ENCODE results near the gene FBXL2. TPM values are rescaled to one million over a fixed set of nuclear protein-coding genes. Genes with fewer than 3 reads are reported as not detected.
"Not testable (repeated sequence)": the region's sequence is repeated elsewhere in the genome, so short reads cannot be mapped to it uniquely, and the experiment has no call there.

Gene FBXL2
- total and polyA plus RNA-seq, 4 donors, result 34.1 to 50.6 (median 47.7) TPM

DNA sequence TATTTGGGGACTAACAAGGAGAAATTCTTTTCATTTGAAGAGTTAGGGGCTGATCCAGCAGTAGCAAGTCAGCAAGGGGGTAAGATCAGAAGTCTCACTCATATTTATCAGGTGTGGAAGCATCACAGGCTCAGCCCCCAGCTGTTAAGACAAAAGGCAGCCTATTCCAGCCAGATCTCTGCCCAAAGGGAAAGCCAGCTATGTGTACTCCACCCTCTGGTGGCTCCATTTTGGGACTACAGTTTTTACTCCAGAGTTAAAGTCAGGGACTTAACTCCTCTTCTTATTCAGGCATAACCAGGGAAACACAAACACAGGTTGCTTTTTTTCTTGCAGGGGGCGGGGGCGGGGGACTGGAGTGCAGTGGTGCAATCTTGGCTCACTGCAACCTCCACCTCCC is 143.7 kb downstream of the FBXL2 start:
- DNase-seq (ENCODE audit: low read depth in 4 of 6, low spot score in 6 of 6), result no peak
- Histone ChIP-seq H3K9me3 (ENCODE audit: control insufficient read depth, insufficient read depth, low read length) (no peaks in the 10 kb centered on the region), H3K4me1 (ENCODE audit: control insufficient read depth, insufficient read depth, low read length) (no peaks in the 10 kb centered on the region), H3K4me3 (ENCODE audit: low read depth, low read length) (no peak overlapping the region), H3K27me3 (ENCODE audit: control insufficient read depth, insufficient read depth, low read length) (no peaks in the 10 kb centered on the region), H3K36me3 (ENCODE audit: control insufficient read depth, insufficient read depth, low read length) (peaks cover 22% of the 10 kb centered on the region), H3K27ac (ENCODE audit: low read depth, low read length) (no peak overlapping the region)
- WGBS (ENCODE audit: insufficient coverage), result 100% methylated on average over 2 of the region's 2 CpGs

DNA sequence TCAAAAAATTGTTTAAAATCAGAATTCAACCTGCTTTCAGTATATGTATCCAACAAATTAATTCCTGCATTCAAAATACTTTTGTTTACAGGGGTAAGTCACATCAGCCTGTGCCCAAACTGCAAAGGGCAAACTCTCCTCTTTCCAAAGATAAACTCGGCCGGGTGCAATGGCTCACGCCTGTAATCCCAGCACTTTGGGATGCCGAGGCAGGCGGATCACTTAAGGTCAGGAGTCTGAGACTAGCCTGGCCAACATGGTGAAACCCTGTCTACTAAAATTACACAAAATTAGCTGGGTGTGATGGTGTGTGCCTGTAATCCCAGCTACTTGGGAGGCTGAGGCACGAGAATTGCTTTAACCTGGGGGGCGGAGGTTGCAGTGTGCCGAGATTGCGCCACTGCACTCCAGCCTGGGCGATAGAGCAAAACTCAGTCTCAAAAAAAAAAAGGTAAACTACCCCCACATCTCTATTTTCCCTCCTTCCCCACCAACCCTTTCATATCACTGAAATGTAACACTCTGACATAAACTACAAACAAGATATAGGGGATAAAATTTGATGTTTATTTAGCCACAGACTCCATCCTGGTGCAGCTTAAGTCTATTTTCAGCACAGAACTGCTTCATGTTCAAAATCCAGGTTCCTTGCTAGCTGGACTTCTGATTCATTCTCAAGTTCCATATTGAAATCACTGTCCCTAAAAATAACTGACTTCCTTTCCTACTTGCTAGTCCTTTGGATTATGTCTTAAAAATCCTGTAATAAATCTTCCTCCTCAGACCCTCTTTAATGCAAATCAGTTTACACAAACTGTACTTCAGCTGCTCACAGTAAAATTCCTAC is 147.6 kb downstream of the FBXL2 start:
- Histone ChIP-seq H3K36me3 (ENCODE audit: control insufficient read depth, insufficient read depth, low read length) (peaks cover 20% of the 10 kb centered on the region), H3K27ac (ENCODE audit: low read depth, low read length) (no peak overlapping the region), H3K27me3 (ENCODE audit: control insufficient read depth, insufficient read depth, low read length) (no peaks in the 10 kb centered on the region), H3K9me3 (ENCODE audit: control insufficient read depth, insufficient read depth, low read length) (no peaks in the 10 kb centered on the region), H3K4me3 (ENCODE audit: low read depth, low read length) (no peak overlapping the region), H3K4me1 (ENCODE audit: control insufficient read depth, insufficient read depth, low read length) (no peaks in the 10 kb centered on the region)
- 89% methylated on average over 3 of the region's 10 CpGs for WGBS (ENCODE audit: insufficient coverage)
- no peak for DNase-seq (ENCODE audit: low read depth in 4 of 6, low spot score in 6 of 6)

DNA sequence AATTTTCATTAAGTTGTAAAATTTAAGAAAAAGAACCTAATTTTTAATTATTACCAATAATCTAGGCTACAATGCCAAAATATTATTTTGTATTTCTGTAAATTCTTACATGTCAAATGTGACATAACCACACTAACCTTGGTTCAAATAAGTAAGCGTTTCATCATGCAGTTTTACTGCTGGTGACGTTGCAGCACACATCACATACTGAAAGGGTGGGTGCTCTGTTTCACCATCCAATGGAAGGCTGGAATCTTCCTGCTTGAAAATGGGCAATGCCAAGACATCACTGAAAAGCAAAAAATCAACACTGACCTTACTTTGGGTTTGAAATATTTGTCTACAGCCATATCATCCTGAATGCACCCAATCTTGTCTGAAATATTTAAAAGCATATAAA is 148.2 kb downstream of the FBXL2 start:
- Histone ChIP-seq H3K4me3 (ENCODE audit: low read depth, low read length) (no peak overlapping the region), H3K36me3 (ENCODE audit: control insufficient read depth, insufficient read depth, low read length) (peaks cover 20% of the 10 kb centered on the region), H3K9me3 (ENCODE audit: control insufficient read depth, insufficient read depth, low read length) (no peaks in the 10 kb centered on the region), H3K4me1 (ENCODE audit: control insufficient read depth, insufficient read depth, low read length) (no peaks in the 10 kb centered on the region), H3K27me3 (ENCODE audit: control insufficient read depth, insufficient read depth, low read length) (no peaks in the 10 kb centered on the region), H3K27ac (ENCODE audit: low read depth, low read length) (no peak overlapping the region)
- WGBS (ENCODE audit: insufficient coverage), result 67% methylated on average over 1 of the region's 2 CpGs
- peak in 1 of 6 donors; percentile 6 for DNase-seq (ENCODE audit: low read depth in 4 of 6, low spot score in 6 of 6)

DNA sequence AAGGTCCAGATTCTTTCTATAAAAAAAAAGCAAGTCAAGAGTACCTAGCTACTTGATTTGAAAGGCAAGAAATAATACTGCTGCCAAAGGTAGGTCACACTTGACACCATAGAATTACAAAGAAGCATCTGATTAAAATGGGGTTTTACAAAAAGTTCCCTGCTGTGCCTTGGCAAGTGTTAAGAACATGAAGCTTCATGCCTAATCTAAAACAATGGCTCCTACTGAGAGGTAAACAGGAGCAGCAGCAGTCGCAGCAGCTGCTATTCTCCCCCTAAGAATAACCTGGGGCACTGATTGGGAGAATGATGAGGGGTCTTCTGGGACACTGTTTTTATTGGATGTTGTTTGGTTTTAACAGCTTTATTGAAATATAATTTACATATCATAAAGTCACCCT is 148.8 kb downstream of the FBXL2 start:
- Histone ChIP-seq H3K9me3 (ENCODE audit: control insufficient read depth, insufficient read depth, low read length) (no peaks in the 10 kb centered on the region), H3K4me3 (ENCODE audit: low read depth, low read length) (no peak overlapping the region), H3K27me3 (ENCODE audit: control insufficient read depth, insufficient read depth, low read length) (no peaks in the 10 kb centered on the region), H3K36me3 (ENCODE audit: control insufficient read depth, insufficient read depth, low read length) (peaks cover 18% of the 10 kb centered on the region), H3K27ac (ENCODE audit: low read depth, low read length) (no peak overlapping the region), H3K4me1 (ENCODE audit: control insufficient read depth, insufficient read depth, low read length) (no peaks in the 10 kb centered on the region)
- no CpG with 5 or more reads among the region's 1 CpG for WGBS (ENCODE audit: insufficient coverage)
- DNase-seq (ENCODE audit: low read depth in 4 of 6, low spot score in 6 of 6), result peak in 3 of 6 donors; percentile 6 to 85 (median 66)

DNA sequence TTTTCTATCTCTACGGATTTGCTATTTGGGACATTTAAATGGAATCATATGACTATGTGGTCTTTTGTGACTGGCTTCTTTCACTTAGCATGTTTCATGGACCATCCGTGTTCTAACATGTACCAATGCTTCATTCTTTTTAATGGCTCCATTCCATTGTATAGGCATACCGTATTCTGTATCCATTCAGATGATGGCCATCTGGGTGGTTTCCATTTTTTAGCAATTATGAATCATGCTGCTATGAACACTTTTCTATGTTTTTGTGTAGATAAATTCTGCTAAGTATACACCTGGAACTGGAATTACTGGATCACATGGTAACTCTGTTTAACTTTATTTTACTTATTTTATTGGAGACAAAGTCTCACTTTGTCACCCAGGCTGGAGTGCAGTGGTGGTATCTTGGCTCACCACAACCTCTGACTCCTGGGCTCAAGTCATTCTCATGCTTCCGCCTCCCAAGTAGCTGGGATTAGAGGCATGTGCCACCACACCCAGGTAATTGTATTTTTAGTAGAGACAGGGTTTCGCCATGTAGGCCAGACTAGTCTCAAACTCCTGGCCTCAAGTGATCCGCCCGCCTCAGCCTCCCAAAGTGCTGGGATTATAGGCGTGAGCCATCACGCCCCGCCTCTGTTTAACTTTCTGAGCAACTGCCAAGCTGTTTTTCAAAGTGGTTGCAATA is 149.5 kb downstream of the FBXL2 start:
- WGBS (ENCODE audit: insufficient coverage), result no CpG with 5 or more reads among the region's 10 CpGs
- Histone ChIP-seq H3K9me3 (ENCODE audit: control insufficient read depth, insufficient read depth, low read length) (no peaks in the 10 kb centered on the region), H3K27me3 (ENCODE audit: control insufficient read depth, insufficient read depth, low read length) (no peaks in the 10 kb centered on the region), H3K36me3 (ENCODE audit: control insufficient read depth, insufficient read depth, low read length) (peaks cover 11% of the 10 kb centered on the region), H3K27ac (ENCODE audit: low read depth, low read length) (no peak overlapping the region), H3K4me3 (ENCODE audit: low read depth, low read length) (no peak overlapping the region), H3K4me1 (ENCODE audit: control insufficient read depth, insufficient read depth, low read length) (no peaks in the 10 kb centered on the region)
- DNase-seq (ENCODE audit: low read depth in 4 of 6, low spot score in 6 of 6), result no peak

DNA sequence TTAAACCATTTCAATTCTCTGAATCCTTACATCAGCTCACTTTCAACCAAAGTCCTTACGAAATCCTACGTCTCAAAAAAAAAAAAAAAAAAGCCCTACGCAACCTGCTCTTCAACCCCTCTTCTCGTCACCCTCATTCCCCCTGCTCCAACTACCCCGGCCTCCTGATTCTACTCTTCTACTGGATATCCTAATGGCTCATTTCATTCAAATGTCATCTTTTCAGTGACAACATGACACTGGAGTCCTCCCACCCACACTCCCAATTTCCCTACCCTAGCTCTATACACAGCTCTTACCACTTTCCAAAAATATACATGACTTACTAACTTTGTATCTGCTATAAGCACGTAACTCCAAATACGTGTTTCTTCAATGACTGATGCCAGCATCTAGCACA is 151.5 kb downstream of the FBXL2 start:
- WGBS (ENCODE audit: insufficient coverage), result 90% methylated on average over 6 of the region's 7 CpGs
- Histone ChIP-seq H3K27me3 (ENCODE audit: control insufficient read depth, insufficient read depth, low read length) (no peaks in the 10 kb centered on the region), H3K27ac (ENCODE audit: low read depth, low read length) (no peak overlapping the region), H3K9me3 (ENCODE audit: control insufficient read depth, insufficient read depth, low read length) (no peaks in the 10 kb centered on the region), H3K4me1 (ENCODE audit: control insufficient read depth, insufficient read depth, low read length) (no peaks in the 10 kb centered on the region), H3K4me3 (ENCODE audit: low read depth, low read length) (no peak overlapping the region), H3K36me3 (ENCODE audit: control insufficient read depth, insufficient read depth, low read length) (peaks cover 5% of the 10 kb centered on the region)
- DNase-seq (ENCODE audit: low read depth in 4 of 6, low spot score in 6 of 6), result no peak

DNA sequence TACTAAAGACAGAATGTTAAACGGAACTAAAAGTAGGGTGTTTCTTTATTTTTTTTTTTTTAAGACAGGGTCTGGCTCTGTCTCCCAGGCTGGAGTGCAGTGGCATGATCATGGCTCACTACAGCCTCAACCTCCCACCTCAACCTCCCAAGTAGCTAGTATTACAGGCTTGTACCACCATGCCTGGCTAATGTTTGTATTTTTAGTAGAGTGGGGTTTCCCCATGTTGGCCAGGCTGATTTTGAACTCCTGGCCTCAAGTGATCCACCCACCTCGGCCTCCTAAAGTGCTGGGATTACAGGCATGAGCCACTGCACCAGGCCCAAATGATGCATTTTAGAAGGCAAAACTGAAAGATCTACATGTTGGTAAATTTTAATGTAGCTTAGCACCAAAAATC is 152.1 kb downstream of the FBXL2 start:
- H3K4me3 ChIP-seq (ENCODE audit: low read depth, low read length); H3K36me3 ChIP-seq (ENCODE audit: control insufficient read depth, insufficient read depth, low read length); H3K27me3 ChIP-seq (ENCODE audit: control insufficient read depth, insufficient read depth, low read length); DNase-seq (ENCODE audit: low read depth in 4 of 6, low spot score in 6 of 6); H3K4me1 ChIP-seq (ENCODE audit: control insufficient read depth, insufficient read depth, low read length); H3K9me3 ChIP-seq (ENCODE audit: control insufficient read depth, insufficient read depth, low read length); H3K27ac ChIP-seq (ENCODE audit: low read depth, low read length): not testable (repeated sequence)
- 92% methylated on average over 1 of the region's 2 CpGs for WGBS (ENCODE audit: insufficient coverage)

DNA sequence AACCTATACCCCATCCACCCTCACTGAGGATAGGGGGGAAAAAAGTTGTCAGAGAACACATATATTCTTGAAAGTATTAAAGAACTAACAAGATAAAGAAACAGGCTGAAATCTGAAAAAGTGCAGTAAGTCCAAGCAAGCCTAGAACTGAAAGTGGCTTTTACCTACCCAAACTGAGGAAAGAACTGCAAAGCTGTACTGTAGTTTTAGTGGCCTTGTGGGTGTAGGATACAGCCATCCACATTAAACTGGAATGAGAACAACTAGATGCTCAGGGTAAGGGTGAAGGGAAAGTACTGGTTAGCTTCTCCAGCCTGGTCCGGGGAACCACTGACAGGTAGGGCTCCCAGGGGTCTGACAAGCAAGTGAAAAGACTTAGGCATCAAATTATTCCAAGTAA is 152.8 kb downstream of the FBXL2 start:
- no CpG with 5 or more reads among the region's 1 CpG for WGBS (ENCODE audit: insufficient coverage)
- no peaks in the 10 kb centered on the region for H3K36me3 ChIP-seq (ENCODE audit: control insufficient read depth, insufficient read depth, low read length)
- H3K4me1 ChIP-seq (ENCODE audit: control insufficient read depth, insufficient read depth, low read length), result no peaks in the 10 kb centered on the region
- H3K4me3 ChIP-seq (ENCODE audit: low read depth, low read length), result no peak overlapping the region
- DNase-seq (ENCODE audit: low read depth in 4 of 6, low spot score in 6 of 6), result no peak
- H3K9me3 ChIP-seq (ENCODE audit: control insufficient read depth, insufficient read depth, low read length), result no peaks in the 10 kb centered on the region
- no peak overlapping the region for H3K27ac ChIP-seq (ENCODE audit: low read depth, low read length)
- H3K27me3 ChIP-seq (ENCODE audit: control insufficient read depth, insufficient read depth, low read length), result no peaks in the 10 kb centered on the region

DNA sequence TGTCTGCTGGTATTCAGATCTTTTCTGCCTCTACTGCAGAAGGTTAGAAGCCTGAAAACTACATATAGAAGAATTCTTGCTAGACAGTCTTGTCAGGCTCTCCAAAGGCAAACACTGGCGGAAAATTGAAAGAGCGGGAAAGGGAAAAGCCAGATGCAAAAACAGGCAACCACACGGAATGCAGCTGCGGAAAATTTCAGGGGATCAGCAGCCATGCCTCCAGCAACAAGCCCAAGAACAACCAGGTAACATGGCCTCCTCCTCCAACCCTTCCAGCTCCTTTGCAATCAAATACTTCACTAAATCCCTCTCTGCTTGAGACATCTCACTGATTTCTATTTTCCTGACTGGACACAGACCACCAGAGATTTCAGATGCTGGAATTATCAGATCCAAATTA is 153.3 kb downstream of the FBXL2 start:
- no peak overlapping the region for H3K27ac ChIP-seq (ENCODE audit: low read depth, low read length)
- H3K27me3 ChIP-seq (ENCODE audit: control insufficient read depth, insufficient read depth, low read length), result no peaks in the 10 kb centered on the region
- no peaks in the 10 kb centered on the region for H3K4me1 ChIP-seq (ENCODE audit: control insufficient read depth, insufficient read depth, low read length)
- H3K4me3 ChIP-seq (ENCODE audit: low read depth, low read length), result no peak overlapping the region
- WGBS (ENCODE audit: insufficient coverage), result 78% methylated on average over 4 of the region's 4 CpGs
- H3K9me3 ChIP-seq (ENCODE audit: control insufficient read depth, insufficient read depth, low read length), result no peaks in the 10 kb centered on the region
- DNase-seq (ENCODE audit: low read depth in 4 of 6, low spot score in 6 of 6), result no peak
- H3K36me3 ChIP-seq (ENCODE audit: control insufficient read depth, insufficient read depth, low read length), result no peaks in the 10 kb centered on the region

DNA sequence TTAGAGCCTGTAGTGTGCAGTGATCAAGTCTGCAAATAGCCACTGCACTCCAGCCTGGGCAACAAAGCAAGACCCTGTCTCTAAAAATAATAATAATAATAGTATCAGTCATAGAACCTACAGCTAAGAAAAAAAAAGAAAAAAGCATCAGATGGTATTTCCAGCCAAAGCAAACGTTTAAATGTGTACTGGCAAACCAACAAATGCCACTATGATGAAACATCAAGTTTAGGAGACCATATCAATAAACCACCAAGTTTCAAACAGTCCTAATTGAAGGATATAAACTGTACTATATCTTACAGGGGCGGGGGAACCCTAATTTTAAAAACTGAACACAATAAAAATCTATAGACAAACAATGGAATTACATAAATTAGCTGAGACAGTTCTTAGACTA is 156.6 kb downstream of the FBXL2 start:
- DNase-seq (ENCODE audit: low read depth in 4 of 6, low spot score in 6 of 6), result no peak

More for the DNA sequence above, 156.6 kb downstream of the FBXL2 start:
- Histone ChIP-seq H3K9me3 (ENCODE audit: control insufficient read depth, insufficient read depth, low read length) (no peaks in the 10 kb centered on the region), H3K4me3 (ENCODE audit: low read depth, low read length) (no peak overlapping the region), H3K4me1 (ENCODE audit: control insufficient read depth, insufficient read depth, low read length) (peaks cover 3% of the 10 kb centered on the region), H3K27ac (ENCODE audit: low read depth, low read length) (no peak overlapping the region), H3K27me3 (ENCODE audit: control insufficient read depth, insufficient read depth, low read length) (no peaks in the 10 kb centered on the region), H3K36me3 (ENCODE audit: control insufficient read depth, insufficient read depth, low read length) (no peaks in the 10 kb centered on the region)
- no CpG with 5 or more reads among the region's 2 CpGs for WGBS (ENCODE audit: insufficient coverage)
